H1 (cell line): ENCODE results near the gene ARHGEF26.

Experiments
- MAFK ChIP-seq: IDR thresholded peaks from 2 replicates; pipeline ENCODE4 v1.6.1; 2012; ENCODE audit warnings: low read depth, mild to moderate bottlenecking, improper control_type of control experiment, low read length
- SAP30 ChIP-seq: fragments of 300-600 bp; sonication (generic); IDR thresholded peaks from 2 replicates; pipeline ENCODE4 v1.7.1; 2012; ENCODE audit warnings: low read length, moderate library complexity, mild to moderate bottlenecking, inconsistent platforms; ENCODE audit not compliant: insufficient read depth, insufficient replicate concordance
- SIX5 ChIP-seq: IDR thresholded peaks from 2 replicates; pipeline ENCODE4 v1.6.1; 2011; ENCODE audit warnings: mild to moderate bottlenecking, low read depth, low read length
- SP1 ChIP-seq: IDR thresholded peaks from 2 replicates; pipeline ENCODE4 v1.6.1; 2011; ENCODE audit warnings: low read depth, low read length
- YY1 ChIP-seq: IDR thresholded peaks from 2 replicates; pipeline ENCODE4 v1.6.1; 2011; ENCODE audit warnings: low read depth, mild to moderate bottlenecking, low read length
- TF ChIP-seq, protein P1 (sequence below), 3 experiments: IDR thresholded peaks; 1 replicate in 2 of 3; 2 replicates in 1 of 3; pipeline versions ENCODE4 v1.5.1 to v1.6.1; 2011; ENCODE audit warnings: low read length in 3 of 3, mild to moderate bottlenecking in 3 of 3, inconsistent platforms in 2 of 3, low read depth in 1 of 3, moderate library complexity in 1 of 3; ENCODE audit not compliant: insufficient read depth in 1 of 3; ENCODE audit errors: control extremely low read depth in 1 of 3

DNA sequence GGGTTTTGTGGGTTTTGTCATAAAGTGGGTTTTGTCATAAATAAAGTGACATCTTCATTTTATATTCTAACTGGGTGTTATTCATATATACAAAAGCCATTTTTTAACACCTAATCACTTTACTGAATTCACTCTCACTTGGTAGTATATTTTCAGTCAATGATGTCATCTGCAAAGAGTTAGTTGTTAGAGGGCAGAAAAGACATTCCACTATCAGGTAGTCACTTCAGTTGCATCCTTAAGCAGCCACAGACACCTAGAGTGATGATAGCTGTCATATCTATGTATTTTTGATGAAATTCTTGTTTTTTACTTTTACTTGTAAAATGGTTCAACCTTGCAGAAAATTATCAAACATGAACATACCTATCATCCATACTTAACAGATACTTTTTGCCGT is 114.1 kb downstream of the ARHGEF26 start:
- TF ChIP-seq SP1 (no peak), YY1 (no peak), MAFK (no peak), SIX5 (no peak), SAP30 (no peak)
- TF ChIP-seq, protein P1, sequence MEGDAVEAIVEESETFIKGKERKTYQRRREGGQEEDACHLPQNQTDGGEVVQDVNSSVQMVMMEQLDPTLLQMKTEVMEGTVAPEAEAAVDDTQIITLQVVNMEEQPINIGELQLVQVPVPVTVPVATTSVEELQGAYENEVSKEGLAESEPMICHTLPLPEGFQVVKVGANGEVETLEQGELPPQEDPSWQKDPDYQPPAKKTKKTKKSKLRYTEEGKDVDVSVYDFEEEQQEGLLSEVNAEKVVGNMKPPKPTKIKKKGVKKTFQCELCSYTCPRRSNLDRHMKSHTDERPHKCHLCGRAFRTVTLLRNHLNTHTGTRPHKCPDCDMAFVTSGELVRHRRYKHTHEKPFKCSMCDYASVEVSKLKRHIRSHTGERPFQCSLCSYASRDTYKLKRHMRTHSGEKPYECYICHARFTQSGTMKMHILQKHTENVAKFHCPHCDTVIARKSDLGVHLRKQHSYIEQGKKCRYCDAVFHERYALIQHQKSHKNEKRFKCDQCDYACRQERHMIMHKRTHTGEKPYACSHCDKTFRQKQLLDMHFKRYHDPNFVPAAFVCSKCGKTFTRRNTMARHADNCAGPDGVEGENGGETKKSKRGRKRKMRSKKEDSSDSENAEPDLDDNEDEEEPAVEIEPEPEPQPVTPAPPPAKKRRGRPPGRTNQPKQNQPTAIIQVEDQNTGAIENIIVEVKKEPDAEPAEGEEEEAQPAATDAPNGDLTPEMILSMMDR (IDR thresholded peaks at IDR 0.05; ENCODE audit: control extremely low read depth in 1 of 3, insufficient read depth in 1 of 3, low read depth in 1 of 3, low read length in 3 of 3) = no peak
